ENCODE measurements around the gene PCSK6. TPM values are rescaled to one million over a fixed set of nuclear protein-coding genes. Genes with fewer than 3 reads are reported as not detected.
"Not testable (repeated sequence)": the region's sequence is repeated elsewhere in the genome, so short reads cannot be mapped to it uniquely, and the experiment has no call there.

The PCSK6 gene
- total RNA-seq, 1 donor from 2014 or later = 1.1 TPM

DNA sequence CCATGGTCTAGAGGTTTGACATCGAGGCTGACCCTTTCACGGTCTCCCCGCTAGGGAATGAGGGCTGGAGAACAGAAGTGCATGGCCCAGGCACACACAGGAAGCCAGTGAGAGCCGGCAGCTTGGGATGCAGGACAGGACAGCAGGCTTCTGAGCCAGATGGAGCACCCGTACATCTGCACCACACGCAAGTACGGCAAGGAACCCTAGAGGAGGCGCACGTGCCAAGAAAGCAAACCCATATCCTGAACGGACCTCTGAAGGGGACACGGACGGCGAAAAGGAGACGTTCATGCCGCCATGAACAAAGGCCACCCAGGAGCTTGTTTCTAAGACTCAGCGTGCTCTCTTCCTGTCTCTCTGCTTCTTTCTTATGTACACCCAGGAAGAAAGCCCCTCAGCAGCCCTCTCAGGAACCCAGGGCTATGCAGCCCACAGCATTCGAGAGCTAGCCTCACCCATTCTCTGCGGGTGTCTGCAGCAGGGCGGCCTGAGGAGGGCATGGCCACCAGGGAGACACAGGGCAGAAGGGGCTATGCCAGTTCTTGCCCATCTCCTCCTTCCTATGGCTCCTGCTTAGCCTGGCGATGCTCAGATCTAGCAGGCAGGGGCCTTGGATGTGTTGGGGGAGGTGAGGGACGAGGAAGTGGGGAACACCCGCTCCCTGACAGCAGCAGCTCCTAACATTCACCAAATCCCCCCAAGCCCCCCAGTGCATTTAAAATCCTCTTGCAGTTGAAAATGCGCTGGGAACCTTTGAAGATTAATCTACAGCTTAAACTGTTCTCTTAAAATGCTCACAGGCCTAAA, 81.3 kb downstream of the PCSK6 start:
- intact Hi-C loops (cut with micrococcal nuclease) = loop anchor here (5.0 kb wide), 1 partner anchor 94 kb away; no protein-coding TSS in a partner anchor
- ChIA-PET CTCF (no interaction called here), POLR2A (no interaction called here)
- H3K4me1 Mint-ChIP-seq = peaks cover 62% of the 10 kb centered on the region
- no peaks in the 10 kb centered on the region for H3K9me3 Mint-ChIP-seq
- no peak overlapping the region for H3K4me3 Mint-ChIP-seq
- H3K27me3 Mint-ChIP-seq = peaks cover 4% of the 10 kb centered on the region
- ATAC-seq (ENCODE audit: low read depth) (no peak), DNase-seq (no peak)
- H3K36me3 Mint-ChIP-seq (ENCODE audit: low read depth) = no peaks in the 10 kb centered on the region
- TF ChIP-seq, protein P1, sequence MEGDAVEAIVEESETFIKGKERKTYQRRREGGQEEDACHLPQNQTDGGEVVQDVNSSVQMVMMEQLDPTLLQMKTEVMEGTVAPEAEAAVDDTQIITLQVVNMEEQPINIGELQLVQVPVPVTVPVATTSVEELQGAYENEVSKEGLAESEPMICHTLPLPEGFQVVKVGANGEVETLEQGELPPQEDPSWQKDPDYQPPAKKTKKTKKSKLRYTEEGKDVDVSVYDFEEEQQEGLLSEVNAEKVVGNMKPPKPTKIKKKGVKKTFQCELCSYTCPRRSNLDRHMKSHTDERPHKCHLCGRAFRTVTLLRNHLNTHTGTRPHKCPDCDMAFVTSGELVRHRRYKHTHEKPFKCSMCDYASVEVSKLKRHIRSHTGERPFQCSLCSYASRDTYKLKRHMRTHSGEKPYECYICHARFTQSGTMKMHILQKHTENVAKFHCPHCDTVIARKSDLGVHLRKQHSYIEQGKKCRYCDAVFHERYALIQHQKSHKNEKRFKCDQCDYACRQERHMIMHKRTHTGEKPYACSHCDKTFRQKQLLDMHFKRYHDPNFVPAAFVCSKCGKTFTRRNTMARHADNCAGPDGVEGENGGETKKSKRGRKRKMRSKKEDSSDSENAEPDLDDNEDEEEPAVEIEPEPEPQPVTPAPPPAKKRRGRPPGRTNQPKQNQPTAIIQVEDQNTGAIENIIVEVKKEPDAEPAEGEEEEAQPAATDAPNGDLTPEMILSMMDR (IDR thresholded peaks at IDR 0.05) = no peak
- no peak overlapping the region for H3K27ac Mint-ChIP-seq

DNA sequence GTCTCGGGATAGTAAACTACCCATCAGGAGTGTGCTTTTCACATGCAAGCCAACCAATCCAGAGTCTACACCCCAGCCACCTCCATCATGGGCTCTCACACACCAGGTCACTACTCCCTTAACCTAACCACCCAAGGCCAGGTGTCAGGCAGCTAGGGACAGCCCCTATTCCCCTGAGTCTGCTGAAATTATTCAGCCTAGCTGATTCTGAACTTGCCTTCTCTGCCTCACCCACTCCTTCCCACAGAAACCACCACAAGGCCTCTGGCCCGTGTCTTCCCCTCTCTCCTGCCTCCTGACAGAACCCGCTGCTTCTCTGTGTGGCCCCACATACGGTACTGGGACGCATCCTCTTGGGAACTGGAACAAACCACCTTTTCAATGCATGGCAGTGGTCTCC, 82.1 kb downstream of the PCSK6 start:
- Mint-ChIP-seq H3K27ac (no peak overlapping the region), H3K4me3 (peak overlapping the region; percentile 29), H3K9me3 (no peaks in the 10 kb centered on the region), H3K4me1 (peaks cover 59% of the 10 kb centered on the region), H3K36me3 (ENCODE audit: low read depth) (no peaks in the 10 kb centered on the region), H3K27me3 (peaks cover 4% of the 10 kb centered on the region)
- ATAC-seq (ENCODE audit: low read depth) (peak; percentile 92), DNase-seq (no peak)
- TF ChIP-seq, protein P1 (IDR thresholded peaks at IDR 0.05) = no peak
- CTCF ChIA-PET = no interaction called here
- POLR2A ChIA-PET = no interaction called here
- intact Hi-C loops (cut with micrococcal nuclease) = loop anchor here (5.0 kb wide), 1 partner anchor 95 kb away; no protein-coding TSS in a partner anchor

DNA sequence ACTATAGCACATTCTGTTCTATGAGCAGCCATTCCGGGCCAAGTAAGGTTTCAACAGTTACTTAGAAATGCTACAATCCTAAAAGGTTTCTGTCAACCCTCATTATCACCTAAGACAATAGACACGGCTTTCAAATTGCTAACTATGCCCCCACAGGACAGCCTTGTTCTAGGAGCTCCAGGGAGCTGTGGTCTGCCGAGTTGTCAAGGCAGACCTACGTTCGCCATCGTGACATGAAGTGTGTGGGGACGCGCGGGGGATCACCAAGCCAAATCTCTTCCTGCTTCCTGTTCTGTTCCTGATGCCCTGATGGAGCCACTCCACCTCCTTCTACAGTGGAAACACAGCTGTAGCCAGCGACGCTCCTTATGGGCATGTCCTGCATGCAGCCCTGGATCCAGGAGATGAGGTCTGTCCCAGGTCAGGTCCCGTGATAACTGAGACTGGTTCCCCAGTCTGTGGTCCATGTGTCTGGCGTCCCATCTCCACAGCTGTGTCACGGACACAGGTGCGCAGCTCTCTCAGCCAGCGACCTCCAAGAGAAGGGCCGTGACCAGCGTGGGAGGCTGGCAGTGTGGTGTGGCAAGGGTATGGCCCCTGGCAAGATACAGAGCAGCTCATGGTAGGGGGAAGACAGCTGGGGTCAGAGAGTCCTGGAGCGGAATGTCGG, 82.8 kb downstream of the PCSK6 start:
- ATAC-seq (ENCODE audit: low read depth) (no peak), DNase-seq (no peak)
- TF ChIP-seq, protein P1 (IDR thresholded peaks at IDR 0.05) = no peak
- CTCF ChIA-PET = interaction anchor here (1.2 kb wide), 1 partner anchor 13 kb away, joined by 3 read pairs; no protein-coding TSS in a partner anchor
- Mint-ChIP-seq H3K4me3 (peak overlapping the region; percentile 11), H3K36me3 (ENCODE audit: low read depth) (no peaks in the 10 kb centered on the region), H3K9me3 (no peaks in the 10 kb centered on the region), H3K27me3 (peaks cover 4% of the 10 kb centered on the region), H3K4me1 (peaks cover 53% of the 10 kb centered on the region), H3K27ac (no peak overlapping the region)
- intact Hi-C loops (cut with micrococcal nuclease) = loop anchor here (5.0 kb wide), 1 partner anchor 96 kb away; no protein-coding TSS in a partner anchor
- POLR2A ChIA-PET = interaction anchor here (0.6 kb wide), 1 partner anchor 116 kb away, joined by 7 read pairs; no protein-coding TSS in a partner anchor

DNA sequence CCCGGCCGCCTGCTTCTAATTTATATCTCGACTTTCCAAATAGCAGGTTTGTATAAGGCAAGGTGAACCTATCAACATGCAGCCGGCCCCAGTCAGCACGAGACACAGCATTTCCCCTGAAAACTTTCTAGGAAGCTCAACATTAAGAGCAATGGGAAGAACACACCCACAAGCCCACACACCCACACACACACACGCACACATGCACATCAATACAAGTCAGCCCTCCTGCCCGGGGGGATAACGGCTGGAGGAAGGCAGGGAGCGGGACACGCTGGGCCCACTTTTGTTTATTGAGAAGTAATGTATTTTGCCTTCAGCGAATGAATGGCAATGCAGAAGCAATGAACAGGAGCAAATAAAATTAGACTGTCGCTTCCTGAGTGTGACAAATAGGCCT, 83.5 kb downstream of the PCSK6 start:
- Mint-ChIP-seq H3K9me3 (no peaks in the 10 kb centered on the region), H3K4me1 (peaks cover 46% of the 10 kb centered on the region), H3K27me3 (peaks cover 6% of the 10 kb centered on the region), H3K27ac (no peak overlapping the region), H3K36me3 (ENCODE audit: low read depth) (no peaks in the 10 kb centered on the region), H3K4me3 (no peak overlapping the region)
- no peak for ATAC-seq (ENCODE audit: low read depth)
- DNase-seq = no peak
- ChIA-PET POLR2A (interaction anchor here (0.6 to 0.7 kb wide), 2 partner anchors 14 to 115 kb away, joined by 3 to 7 read pairs; no protein-coding TSS in a partner anchor), CTCF (interaction anchor here (1.2 kb wide), 1 partner anchor 12 kb away, joined by 3 read pairs; no protein-coding TSS in a partner anchor)
- TF ChIP-seq, protein P1 (IDR thresholded peaks at IDR 0.05) = no peak
- intact Hi-C loops (cut with micrococcal nuclease) = loop anchor here (5.0 kb wide), 1 partner anchor 96 kb away; no protein-coding TSS in a partner anchor

DNA sequence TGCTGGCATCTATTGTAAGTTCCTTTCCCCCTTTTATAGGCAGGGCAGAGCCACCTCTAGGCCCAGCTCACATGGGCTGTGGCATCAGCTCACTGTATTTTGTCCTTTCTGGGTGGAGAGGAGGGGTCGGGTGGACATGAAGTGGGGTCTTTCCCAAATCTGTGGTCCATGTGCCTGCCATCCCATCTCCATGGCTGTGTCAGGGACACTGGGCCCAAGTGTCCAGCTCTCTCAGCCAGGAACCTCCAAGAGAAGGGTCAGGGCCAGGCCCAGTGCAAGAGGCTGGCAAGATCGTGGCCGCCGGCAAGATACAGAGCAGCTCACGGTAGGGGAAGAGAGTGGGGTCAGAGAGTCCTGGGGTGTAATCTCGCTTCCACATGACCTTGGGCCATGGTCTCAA, 85.3 kb downstream of the PCSK6 start:
- TF ChIP-seq, protein P1 (IDR thresholded peaks at IDR 0.05) = no peak
- DNase-seq (no peak), ATAC-seq (ENCODE audit: low read depth) (no peak)
- Mint-ChIP-seq H3K4me1 (peaks cover 32% of the 10 kb centered on the region), H3K9me3 (no peaks in the 10 kb centered on the region), H3K36me3 (ENCODE audit: low read depth) (no peaks in the 10 kb centered on the region), H3K27me3 (peaks cover 14% of the 10 kb centered on the region), H3K27ac (no peak overlapping the region), H3K4me3 (no peak overlapping the region)
- CTCF ChIA-PET = no interaction called here
- intact Hi-C loops (cut with micrococcal nuclease) = no loop called here
- POLR2A ChIA-PET = interaction anchor here (0.5 kb wide), 1 partner anchor 342 kb away, joined by 6 read pairs; no protein-coding TSS in a partner anchor

DNA sequence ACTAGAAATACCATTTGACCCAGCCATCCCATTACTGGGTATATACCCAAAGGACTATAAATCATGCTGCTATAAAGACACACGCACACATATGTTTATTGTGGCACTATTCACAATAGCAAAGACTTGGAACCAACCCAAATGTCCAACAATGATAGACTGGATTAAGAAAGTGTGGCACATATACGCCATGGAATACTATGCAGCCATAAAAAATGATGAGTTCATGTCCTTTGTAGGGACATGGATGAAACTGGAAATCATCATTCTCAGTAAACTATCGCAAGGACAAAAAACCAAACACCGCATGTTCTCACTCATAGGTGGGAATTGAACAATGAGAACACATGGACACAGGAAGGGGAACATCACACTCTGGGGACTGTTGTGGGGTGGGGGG, 86.6 kb downstream of the PCSK6 start:
- H3K27ac Mint-ChIP-seq; CTCF ChIA-PET; H3K9me3 Mint-ChIP-seq; ATAC-seq (ENCODE audit: low read depth); H3K36me3 Mint-ChIP-seq (ENCODE audit: low read depth); intact Hi-C loops (cut with micrococcal nuclease); DNase-seq; H3K4me3 Mint-ChIP-seq; POLR2A ChIA-PET: not testable (repeated sequence)
- H3K4me1 Mint-ChIP-seq = peaks cover 29% of the 10 kb centered on the region
- H3K27me3 Mint-ChIP-seq = peaks cover 21% of the 10 kb centered on the region

Data from activated B cell treated with CpG ODN at 0.5 μM for 24 hours (primary cell).